Endothelial cell of hepatic sinusoid (primary cell): ENCODE results near the gene INCA1.

ENCODE experiments used
- in situ Hi-C: cut with HindIII; loops from 2 replicates; pipeline ENCODE4 v1.10.0; 2017; ENCODE audit warnings: low sequenced_read_pairs

Gene INCA1

DNA sequence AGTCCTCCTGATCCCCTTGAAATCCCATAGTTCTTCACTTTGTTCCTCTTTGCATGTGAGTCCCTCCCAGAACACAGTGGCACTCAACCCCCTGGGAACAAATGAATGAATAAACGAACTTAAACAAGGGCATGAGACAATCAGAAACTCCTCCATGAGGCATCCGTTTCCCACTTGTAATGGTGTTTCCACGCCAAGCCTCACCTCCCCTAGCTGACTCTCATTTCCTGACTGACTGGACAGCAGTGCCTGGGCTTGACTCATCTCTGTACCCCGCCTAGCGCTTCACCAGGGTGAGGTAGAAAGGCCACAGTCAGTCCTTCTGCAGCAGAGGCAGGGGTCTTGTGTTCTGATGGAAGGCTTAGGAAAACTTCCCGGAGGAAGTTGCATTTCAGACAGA is 14.6 kb upstream of the INCA1 start:
- in situ Hi-C loops: no loop called here

- in situ Hi-C loops: loop anchor here (5.0 kb wide), 1 partner anchor 56 kb away; the partner anchor contains the start of gene PFN1
These were observed 6.0 kb upstream of the INCA1 start for GRCh38 chr17:5003214-5003867.

DNA sequence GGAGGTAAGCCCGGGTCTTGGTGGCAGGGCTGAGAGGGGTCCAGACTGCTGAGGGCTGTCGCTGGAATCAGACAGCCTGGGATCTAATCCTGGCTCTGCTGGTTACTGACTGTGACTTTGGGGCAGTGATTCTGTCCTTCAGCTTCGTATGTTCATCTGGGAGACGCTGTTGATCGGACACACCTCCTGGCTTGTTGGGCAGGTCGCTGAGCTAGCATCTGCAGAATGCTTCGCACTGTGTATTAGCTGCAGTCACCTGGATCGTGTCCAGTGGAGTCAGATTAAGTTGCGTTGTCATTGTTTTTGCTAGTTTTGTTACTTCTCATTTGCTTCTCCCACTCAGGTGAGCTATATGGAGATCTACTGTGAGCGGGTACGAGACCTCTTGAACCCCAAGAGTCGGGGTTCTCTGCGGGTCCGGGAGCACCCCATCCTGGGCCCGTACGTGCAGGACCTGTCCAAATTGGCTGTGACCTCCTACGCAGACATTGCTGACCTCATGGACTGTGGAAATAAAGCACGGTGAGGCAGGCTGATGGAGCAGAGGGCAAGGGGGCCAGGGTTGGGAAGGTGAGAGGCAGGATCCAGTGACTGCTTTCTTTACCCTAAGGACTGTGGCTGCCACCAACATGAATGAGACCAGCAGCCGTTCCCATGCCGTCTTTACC is 4.9 kb upstream of the INCA1 start:
- in situ Hi-C loops: loop anchor here (5.0 kb wide), 1 partner anchor 55 kb away; the partner anchor contains the start of gene PFN1

DNA sequence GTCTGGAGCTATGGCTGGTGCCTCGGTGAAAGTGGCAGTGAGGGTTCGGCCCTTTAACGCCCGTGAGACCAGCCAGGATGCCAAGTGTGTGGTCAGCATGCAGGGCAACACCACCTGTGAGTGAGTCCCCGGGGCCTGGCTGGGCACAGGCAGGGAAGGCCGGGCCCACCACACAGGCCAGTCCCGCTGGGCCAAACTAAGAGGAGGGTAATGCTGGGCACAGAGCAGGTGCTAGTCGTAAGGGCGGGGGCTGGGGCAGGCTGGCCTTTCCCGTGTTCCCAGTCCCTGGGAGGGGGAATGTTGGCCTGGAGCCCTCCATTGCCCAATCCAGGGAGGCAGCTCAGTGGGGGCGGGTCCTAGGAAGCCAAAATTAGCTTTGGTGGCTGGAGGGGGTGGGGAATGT is 2.9 kb upstream of the INCA1 start:
- in situ Hi-C loops: loop anchor here (5.0 kb wide), 1 partner anchor 53 kb away; the partner anchor contains the start of gene PFN1

DNA sequence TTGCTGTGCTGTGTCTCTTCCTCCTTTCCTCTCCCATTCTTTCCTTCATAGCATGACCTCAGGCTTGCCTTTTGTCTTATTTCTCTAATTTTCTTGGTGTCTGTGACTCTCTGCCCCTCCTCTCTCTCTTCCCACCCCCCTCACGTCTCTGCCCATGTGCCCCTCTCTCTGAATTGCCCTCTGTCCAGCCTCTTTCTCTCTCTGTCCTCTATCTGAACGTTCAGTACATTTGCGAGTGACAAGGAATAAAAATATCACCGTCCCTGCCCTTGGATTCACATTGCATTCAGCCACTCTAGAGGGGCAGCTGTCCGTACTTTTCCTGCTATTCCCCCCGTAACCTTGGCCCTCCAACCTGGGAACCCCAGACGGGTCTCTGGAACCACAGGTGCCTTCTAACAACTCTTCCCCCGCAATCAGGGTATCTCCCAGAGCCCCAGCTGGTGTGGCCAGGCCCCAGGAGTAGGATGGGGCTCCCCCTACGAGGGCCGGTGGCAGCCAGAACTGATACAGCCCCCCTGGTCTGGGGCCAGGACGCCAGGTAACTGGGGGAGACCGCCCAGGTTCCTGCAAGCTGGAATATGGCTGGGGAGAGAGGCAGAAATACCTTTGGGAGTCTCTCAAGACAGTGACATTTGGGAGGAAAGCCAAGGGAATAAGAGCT is 2.2 kb upstream of the INCA1 start:
- in situ Hi-C loops: loop anchor here (5.0 kb wide), 1 partner anchor 52 kb away; the partner anchor contains the start of gene PFN1

DNA sequence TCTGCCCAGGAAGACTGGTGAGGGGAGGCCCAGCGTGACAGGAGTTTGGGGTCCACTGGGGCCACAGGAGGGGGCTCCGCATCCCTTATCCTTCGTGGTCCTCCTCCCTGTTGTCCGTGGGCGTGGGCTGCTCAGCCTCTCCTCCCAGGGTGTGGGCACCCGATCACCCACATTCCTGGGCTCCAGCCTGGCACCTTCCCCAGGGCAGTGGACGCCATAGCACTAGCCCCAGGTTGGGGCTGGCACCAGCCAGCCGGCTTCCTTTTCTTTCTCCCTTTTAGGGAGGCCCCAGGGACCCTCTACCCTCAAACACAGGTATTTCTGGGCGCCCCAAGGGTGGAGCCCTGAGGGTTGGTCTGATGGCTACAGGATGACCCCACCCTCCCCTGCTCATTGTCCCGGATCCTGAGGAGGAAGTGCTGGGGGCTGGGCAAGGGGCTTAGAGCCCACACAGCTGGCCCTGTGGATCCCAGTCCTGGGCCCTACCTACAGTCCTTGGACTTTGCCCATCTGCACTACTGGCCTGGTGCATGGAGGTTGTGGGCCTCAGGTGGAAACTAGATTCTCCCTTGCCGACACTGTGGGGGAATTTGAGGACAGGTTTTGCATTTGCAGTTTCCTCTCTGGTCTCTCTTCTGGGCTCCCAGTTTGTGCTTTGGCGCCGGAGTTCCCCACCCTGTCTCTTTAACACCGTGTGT is 1.6 kb upstream of the INCA1 start:
- in situ Hi-C loops: no loop called here

- in situ Hi-C loops: no loop called here
These were observed 857 bp upstream of the INCA1 start for GRCh38 chr17:4998027-4998731.

DNA sequence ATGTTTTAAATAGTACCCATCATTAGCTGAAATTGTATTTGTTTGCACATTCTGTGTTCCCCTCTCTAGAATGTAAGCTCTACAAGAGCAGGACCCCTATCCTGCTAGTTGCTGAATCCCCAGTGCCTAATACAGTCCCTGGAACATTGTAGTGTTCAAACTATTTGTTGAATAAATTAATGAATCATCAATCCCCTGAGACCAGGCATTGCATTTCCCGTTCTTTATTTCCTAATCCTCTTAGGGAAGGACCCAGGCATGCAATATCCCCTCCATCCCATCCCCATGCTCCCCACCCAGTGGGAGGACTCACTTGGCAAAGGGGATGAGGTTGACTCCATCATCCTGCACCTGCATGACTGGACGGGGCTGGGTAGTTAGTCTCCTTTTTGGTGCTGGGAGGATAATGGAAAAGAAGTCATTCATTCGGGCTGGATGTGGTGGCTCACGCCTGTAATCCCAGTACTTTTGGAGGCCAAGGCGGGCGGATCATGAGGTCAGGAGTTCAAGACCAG is 3.2 kb downstream of the INCA1 start:
- in situ Hi-C loops: no loop called here

DNA sequence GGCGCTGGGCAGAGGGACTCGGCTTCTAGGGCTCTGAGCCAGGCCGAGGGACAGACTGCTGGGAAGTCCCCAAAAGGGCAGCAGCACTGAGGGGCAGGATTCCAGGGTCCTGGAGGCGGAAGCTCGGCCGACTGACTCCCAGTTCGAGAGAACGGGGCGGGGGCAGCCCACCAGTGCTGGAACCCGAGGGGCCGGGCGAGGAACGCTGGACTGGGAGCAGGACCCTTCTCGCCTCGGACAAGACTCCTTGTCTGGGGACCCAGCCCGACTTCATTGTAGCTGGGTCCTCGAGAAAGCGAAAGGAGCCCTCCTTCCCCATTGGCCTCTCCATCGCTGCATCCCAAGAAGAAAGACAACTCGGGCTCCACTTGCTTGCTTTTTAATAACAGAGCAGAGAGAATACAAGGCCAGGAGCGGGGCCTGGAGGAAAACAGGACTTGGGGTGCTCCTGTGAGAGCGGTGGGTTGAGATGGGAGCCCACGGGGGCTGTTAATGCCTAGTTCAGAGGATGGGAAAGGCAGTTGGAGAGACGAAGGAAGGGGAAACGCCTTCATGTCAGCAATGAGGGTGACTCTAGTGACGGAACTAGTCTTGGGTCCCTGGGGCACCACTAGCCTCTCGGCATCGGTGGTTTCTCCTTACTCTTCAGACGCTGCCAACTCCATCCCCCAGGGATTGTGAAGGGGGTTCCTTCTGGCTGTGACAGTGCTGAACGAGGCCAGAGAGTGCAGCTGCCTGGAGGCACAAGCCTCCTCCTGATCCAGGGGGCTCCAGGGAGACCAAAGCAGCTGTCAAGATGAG is 9.4 kb downstream of the INCA1 start:
- in situ Hi-C loops: no loop called here

GRCh38 chr17:4986951-4987766 is 10.2 kb downstream of the INCA1 start, which contains the start of gene CAMTA2:
CAMTA2 (minus strand) TSS chr17:4987675; CDS start chr17:4986222, 1,453 bp downstream.
- in situ Hi-C loops: no loop called here

- in situ Hi-C loops: no loop called here
These were observed 10.9 kb downstream of the INCA1 start for GRCh38 chr17:4986403-4986802.

GRCh38 chr17:4982305-4982704 is 15.0 kb downstream of the INCA1 start:
- in situ Hi-C loops: no loop called here

DNA sequence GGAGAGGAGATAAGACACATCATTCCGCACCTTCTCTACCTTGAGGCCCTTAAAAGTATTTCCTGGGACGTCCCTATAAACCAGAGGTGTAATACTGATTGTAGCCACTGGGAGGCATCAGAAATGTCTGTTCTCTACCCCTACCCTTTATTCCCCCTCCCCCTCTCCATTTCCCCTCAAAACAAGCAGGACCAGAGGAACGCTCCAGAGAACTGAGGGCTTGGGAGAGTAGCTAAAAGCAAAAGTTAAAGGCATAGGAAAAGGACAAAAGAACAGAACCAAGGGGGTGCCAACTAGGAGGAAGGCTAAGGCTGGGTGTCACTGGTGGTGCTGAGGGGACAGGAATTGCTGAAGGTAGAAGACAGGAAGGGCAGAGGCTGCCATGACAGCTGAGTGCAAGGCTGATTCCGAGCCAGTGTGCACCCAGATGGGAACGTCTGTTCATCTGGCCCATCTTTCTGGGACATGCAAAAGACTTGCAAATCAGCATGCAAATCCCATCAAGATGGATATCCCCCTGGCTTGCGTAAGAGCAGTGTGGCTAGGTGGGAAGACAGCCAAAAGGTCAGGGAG is 16.6 kb downstream of the INCA1 start:
- in situ Hi-C loops: no loop called here

DNA sequence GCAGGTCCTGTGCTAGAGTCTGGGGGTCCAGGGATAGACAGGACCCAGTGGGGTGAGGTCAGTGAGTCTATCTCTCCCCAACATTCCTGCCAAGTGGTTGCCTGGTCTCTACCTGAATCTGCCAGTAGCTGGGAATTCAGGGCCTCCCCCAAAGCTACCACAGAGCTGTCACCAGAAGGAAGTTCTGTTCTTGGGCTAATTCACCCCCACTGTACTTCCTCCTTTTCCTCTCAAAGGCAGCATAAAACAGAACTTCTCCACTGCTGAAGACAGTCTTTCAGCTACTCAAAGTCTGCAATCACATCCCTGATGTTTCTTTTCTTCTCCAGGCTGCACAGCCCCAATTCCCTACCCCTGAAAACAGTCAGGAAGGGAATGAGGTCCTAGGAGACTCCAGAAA is 18.6 kb downstream of the INCA1 start:
- in situ Hi-C loops: no loop called here

DNA sequence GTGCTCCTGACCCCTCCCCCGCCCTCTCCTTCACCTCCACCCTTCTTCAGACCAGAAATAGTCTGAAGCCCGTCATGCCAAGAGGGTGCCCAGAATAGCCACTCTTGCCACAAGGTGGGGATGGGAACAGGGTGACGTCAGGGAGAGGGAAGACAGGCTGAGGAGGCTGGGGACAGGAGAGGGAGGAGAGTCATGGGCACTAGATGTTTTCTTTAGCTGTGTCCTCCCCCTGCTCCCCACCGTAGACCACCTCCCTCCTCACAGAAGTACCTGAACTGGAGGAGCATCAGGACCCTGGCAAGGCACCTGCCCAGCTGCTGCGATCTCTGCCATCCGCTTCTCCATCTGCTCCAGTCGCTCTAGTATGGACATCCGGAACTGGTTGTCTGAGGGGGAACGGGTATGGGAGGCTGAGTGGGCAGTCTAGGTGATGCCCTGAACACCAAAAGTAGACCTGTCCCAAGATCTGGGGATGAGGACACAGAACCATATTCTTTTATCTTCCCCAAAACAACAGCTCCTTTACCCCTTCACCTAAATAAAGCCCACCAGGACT is 23.1 kb downstream of the INCA1 start:
- in situ Hi-C loops: no loop called here

- in situ Hi-C loops: no loop called here
These were observed 23.8 kb downstream of the INCA1 start for GRCh38 chr17:4973256-4974114.

DNA sequence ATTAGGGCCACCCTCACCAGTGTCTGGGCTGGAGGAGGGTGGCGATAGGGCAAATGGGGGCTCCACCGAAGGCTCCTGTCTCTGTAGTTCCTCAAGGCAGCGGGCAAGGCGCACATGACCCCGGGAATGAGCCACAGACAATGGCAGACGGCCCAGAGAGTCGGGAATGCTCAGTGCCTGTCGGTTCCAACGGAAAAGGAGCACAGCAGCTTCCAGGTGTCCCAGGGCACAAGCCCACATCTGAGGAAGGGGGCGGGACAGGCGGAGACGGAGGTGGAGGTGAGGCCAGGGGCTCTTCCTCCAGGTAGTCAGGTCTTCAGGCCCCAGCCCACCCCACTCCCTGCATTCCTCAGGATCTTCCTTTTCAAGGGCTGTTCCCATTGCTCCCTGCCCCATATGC is 24.6 kb downstream of the INCA1 start:
- in situ Hi-C loops: no loop called here
